Stimulated activated CD4-positive, alpha-beta T cell treated with anti-CD3 and anti-CD28 coated beads, Interleukin-4, amount 100 ng/mL, for 4 hours (primary cell): ENCODE measurements around the gene UBAP1.
A peak's percentile ranks its signal among the peaks of the same experiment; 100 is the strongest.
"Not testable (repeated sequence)": the region's sequence is repeated elsewhere in the genome, so short reads cannot be mapped to it uniquely, and the experiment has no call there.

Source experiments
- DNase-seq, 2 experiments: peaks; one replicate each; pipeline ENCODE4 v3.0.0-alpha.2; 2020

Gene UBAP1

GRCh38 chr9:34226144-34226760 lies 47.4 kb downstream of the UBAP1 start:
- not testable (repeated sequence) for DNase-seq

GRCh38 chr9:34227445-34227844 lies 48.6 kb downstream of the UBAP1 start:
- no peak for DNase-seq

- DNase-seq, result no peak
Observed at GRCh38 chr9:34230556-34230955, 51.7 kb downstream of the UBAP1 start.

GRCh38 chr9:34232201-34232600 lies 53.4 kb downstream of the UBAP1 start:
- no peak for DNase-seq

GRCh38 chr9:34233672-34234071 lies 54.8 kb downstream of the UBAP1 start:
- DNase-seq, result no peak

DNA sequence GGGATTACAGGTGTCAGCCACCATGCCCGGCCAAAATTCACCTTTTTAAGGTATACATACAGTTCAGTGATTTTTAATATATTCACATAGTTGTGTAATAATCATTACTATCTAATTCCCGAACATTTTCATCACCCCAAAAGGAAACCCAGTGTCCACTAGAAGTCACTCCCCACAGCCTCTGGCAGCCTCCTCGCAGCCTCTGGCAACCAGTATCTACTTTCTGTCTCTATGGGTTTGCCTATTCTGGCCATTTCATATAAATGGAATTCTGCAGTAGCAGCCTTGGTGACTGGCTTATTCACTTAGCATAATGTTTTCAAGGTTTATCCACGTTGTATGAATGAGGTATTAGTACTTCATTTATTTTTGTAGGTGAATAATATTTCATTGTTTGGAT lies 59.0 kb downstream of the UBAP1 start:
- DNase-seq, result no peak

DNA sequence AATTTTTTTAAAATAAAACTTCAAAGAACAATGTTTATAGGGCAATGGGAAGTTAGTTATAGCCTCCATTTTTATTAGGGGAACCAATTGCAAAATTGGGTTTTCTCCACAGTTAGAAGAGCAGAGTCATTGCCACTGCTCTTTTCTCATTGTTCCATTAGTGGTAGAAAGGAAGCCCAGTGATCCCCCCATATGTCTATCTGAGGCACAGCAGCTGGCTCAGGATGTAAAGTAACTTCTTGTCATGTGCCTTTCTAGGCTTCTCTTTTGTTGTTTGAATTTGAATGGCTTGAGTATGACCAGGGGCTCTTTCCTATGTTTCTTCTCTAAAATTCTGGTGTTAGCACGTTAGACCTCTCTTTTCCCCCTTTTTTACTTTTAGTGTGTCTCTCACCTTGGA lies 61.2 kb downstream of the UBAP1 start:
- DNase-seq, result no peak

DNA sequence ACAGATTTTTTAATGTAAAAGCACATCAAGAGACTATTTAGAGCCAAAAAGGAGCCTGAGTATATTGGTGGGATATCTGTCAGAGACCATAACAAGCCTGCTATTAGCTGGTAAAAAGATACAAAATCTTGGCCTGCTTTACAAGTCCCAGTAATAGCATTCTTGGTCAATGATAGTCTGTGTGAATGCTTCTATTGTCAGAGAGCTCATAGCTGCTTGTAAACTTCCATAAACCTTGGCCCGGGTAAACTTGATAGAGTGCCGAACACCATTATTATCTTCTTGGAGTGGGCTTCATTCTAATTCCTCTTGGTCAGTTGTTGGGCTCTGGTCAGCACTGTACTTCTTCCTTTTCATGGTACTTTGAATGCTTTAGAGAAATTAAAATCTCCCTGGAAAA lies 64.0 kb downstream of the UBAP1 start:
- DNase-seq, result no peak

GRCh38 chr9:34245212-34245611 lies 66.4 kb downstream of the UBAP1 start:
- not testable (repeated sequence) for DNase-seq

GRCh38 chr9:34246453-34246852 lies 67.6 kb downstream of the UBAP1 start:
- DNase-seq, result no peak

- not testable (repeated sequence) for DNase-seq
Observed at GRCh38 chr9:34247782-34248181, 68.9 kb downstream of the UBAP1 start.

- DNase-seq, result no peak
Observed at GRCh38 chr9:34249274-34249673, 70.4 kb downstream of the UBAP1 start.

GRCh38 chr9:34250721-34251120 lies 71.9 kb downstream of the UBAP1 start:
- DNase-seq, result no peak

GRCh38 chr9:34252016-34252415 lies 73.2 kb downstream of the UBAP1 start:
- DNase-seq, result no peak

- DNase-seq, result peak; percentile 36 to 42
Observed at GRCh38 chr9:34252670-34253459, 74.0 kb downstream of the UBAP1 start.

- no peak for DNase-seq
Observed at GRCh38 chr9:34253460-34253837, 74.6 kb downstream of the UBAP1 start.

- DNase-seq, result no peak
Observed at GRCh38 chr9:34254141-34254913, 75.5 kb downstream of the UBAP1 start.

DNA sequence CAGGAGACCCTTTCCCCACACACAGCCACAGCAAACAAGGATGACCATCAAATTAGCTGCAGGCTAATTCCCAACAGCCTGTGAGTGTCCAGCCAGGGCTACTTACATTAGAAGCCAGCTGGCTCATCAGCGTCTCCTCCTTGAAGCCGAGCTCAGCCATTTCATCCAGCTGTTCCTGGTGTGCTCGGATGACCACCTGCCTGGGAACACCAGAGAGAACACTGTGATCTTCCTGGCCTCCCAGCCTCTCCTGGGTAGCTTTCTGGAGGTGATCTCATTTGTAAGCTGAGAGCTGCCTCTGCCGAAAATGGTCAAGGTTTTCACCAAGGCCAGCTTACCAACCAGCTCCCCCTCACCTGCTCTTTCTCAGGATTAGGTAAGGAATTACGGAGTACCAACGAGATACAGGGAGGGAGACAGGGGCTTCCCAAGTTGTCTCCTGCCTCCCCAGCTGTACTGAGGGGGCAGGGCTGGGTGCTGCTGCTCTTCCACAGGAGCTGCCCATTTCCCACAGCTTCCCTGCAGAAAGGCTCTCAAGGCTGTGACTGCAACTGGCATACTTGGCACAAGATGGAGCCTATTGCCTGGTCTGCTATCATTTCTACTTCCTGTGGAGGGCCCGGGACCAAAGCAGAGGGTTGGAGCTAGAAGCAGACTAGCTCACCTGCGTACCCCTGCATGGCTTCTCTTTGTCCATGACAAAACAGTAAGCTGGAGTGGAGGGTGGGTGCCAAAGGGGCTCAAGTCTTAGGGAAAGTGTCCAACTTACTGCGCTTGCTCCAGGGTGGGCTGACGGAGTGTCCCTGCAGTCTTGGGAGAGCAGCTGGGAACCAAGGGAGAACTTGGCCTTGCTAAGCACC lies 76.4 kb downstream of the UBAP1 start:
- DNase-seq, result no peak

DNA sequence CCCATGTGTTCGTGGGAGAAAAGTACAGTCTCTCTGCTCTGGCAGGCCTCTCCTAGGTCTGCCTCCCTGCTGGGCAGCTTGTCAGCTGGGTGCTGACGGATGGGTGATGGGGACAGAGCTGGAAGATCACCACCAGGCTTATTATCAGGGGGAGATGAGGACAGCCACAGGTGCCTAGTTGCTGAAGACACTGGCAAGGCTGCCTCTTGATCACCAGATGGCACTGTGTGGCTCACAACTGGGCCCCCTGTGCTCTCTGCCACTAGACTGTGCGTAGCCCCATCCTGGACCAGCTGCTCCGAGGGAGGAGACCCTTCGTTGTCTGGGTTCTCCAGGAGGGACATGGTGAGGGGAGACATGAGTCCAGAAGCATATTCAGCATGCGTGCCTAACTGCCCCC lies 77.3 kb downstream of the UBAP1 start:
- no peak for DNase-seq

GRCh38 chr9:34256987-34257585 lies 78.2 kb downstream of the UBAP1 start:
- no peak for DNase-seq

DNA sequence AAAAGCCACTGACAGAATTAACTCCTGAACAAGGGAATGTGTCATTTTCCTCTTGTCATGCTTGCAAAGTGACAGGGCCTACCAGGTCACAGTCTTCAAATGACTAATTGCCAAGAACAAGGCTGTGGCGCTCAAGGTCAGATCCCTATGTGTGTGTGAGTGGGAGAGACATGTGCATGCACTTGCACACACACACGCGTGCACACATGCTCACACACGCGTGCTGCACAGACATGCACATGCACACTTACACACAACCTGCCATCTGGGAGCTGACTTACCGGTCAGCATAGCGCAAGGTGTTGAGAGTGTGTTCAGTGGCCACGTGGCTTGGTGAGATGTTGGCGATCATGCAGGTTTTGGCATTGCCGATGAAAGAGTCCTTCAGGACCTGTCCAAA lies 80.5 kb downstream of the UBAP1 start:
- DNase-seq, result no peak

DNA sequence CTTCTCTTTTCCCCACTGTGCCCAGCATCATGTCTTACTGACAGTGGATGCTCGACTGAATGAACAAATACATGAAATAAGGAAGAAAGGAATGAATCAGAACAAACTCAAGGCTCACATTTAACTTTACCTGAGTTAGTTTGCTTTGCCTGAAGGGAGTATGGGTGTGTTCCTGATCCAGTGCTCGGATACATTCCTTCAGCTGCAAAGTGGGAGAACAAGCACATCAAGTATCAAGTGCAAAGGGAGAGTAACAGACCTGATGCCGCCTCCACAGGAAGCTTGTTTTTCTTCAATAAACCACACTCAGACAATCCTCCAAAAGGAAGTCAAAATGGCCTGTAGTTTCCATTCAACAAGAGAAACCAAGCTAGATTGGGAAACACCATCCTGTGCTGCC lies 84.1 kb downstream of the UBAP1 start:
- DNase-seq, result no peak

DNA sequence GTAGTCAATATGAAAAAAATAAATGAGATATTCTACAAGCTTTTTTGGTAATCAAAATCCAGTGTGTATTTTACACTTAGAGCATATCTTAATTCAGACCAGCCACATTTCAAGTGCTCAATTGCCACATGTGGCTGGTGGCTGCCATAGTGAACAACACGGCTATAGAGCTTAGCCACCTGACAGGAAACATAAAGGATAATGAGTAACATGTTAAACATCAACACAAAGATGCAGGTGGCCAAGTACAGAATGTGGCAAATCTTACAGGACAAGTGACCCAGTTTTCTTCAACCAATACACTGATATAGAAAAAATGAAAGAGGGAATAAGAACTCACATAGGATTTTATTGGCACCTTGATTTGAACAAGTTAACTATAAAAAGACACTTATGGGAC lies 88.8 kb downstream of the UBAP1 start:
- no peak for DNase-seq
